Lower leg skin (tissue), 3 donors: ENCODE results near the gene CACNA2D4.

Experiments used
- CTCF ChIP-seq, 3 donors: fragments of 450-650 bp; IDR thresholded peaks; one replicate each; pipeline ENCODE4 v1.5.1; 2016; ENCODE audit warnings: antibody characterized with exemption in 3 of 3, mild to moderate bottlenecking in 3 of 3, moderate library complexity in 2 of 3
- POLR2A ChIP-seq, 2 donors: fragments of 450-650 bp; IDR thresholded peaks; one replicate each; pipeline ENCODE4 v1.6.1; 2016 to 2017; ENCODE audit warnings: antibody characterized with exemption in 2 of 2, mild to moderate bottlenecking in 1 of 2, moderate library complexity in 1 of 2

GRCh38 chr12:1810931-1811280 is 107.5 kb downstream of the CACNA2D4 start:
- TF ChIP-seq POLR2A (IDR thresholded peaks at IDR 0.05) (no peak), CTCF (IDR thresholded peaks at IDR 0.05) (no peak)
